ENCODE results near the gene PARVB.

PARVB gene

GRCh38 chr22:44167501-44167900 is 143.4 kb downstream of the PARVB start:
- DNase-seq, result no peak

GRCh38 chr22:44168206-44168605 is 144.1 kb downstream of the PARVB start:
- no peak for DNase-seq

GRCh38 chr22:44170470-44170869 is 146.4 kb downstream of the PARVB start:
- DNase-seq, result no peak

GRCh38 chr22:44171561-44171960 is 147.5 kb downstream of the PARVB start:
- no peak for DNase-seq

- no peak for DNase-seq
Measured at GRCh38 chr22:44172370-44173108, 148.4 kb downstream of the PARVB start.

GRCh38 chr22:44173154-44173553 is 149.1 kb downstream of the PARVB start:
- DNase-seq, result no peak

GRCh38 chr22:44175676-44176075 is 151.6 kb downstream of the PARVB start:
- no peak for DNase-seq

- no peak for DNase-seq
Measured at GRCh38 chr22:44179196-44179988, 155.3 kb downstream of the PARVB start.

- DNase-seq, result no peak
Measured at GRCh38 chr22:44179989-44180705, 156.0 kb downstream of the PARVB start.

GRCh38 chr22:44180706-44181032 is 156.6 kb downstream of the PARVB start, which contains the start of gene PARVG:
Gene PARVG, plus strand, starts transcription at chr22:44180925. Its CDS starts 2,405 bp downstream, at chr22:44183330.
- no peak for DNase-seq

- no peak for DNase-seq
Measured at GRCh38 chr22:44181033-44181911, 157.2 kb downstream of the PARVB start.

GRCh38 chr22:44181912-44182587 is 157.9 kb downstream of the PARVB start:
- no peak for DNase-seq

GRCh38 chr22:44182588-44183286 is 158.6 kb downstream of the PARVB start:
- no peak for DNase-seq

- no peak for DNase-seq
Measured at GRCh38 chr22:44183287-44183588, 159.1 kb downstream of the PARVB start.

- no peak for DNase-seq
Measured at GRCh38 chr22:44184006-44184405, 159.9 kb downstream of the PARVB start.

- no peak for DNase-seq
Measured at GRCh38 chr22:44185237-44186120, 161.4 kb downstream of the PARVB start.

GRCh38 chr22:44186121-44186510 is 162.0 kb downstream of the PARVB start:
- DNase-seq, result no peak

GRCh38 chr22:44186737-44187136 is 162.6 kb downstream of the PARVB start:
- DNase-seq, result no peak

GRCh38 chr22:44187652-44188230 is 163.6 kb downstream of the PARVB start:
- no peak for DNase-seq

- DNase-seq, result no peak
Measured at GRCh38 chr22:44188316-44188715, 164.2 kb downstream of the PARVB start.
